Activated CD4-positive, CD25-positive, alpha-beta regulatory T cell treated with anti-CD3 and anti-CD28 coated beads, Interleukin-2, amount 50 U/mL, for 72 hours (primary cell): ENCODE measurements around the gene SLC66A1.

Experiments used
- DNase-seq: peaks from one replicate; pipeline ENCODE4 v3.0.0; 2021

The SLC66A1 gene

DNA sequence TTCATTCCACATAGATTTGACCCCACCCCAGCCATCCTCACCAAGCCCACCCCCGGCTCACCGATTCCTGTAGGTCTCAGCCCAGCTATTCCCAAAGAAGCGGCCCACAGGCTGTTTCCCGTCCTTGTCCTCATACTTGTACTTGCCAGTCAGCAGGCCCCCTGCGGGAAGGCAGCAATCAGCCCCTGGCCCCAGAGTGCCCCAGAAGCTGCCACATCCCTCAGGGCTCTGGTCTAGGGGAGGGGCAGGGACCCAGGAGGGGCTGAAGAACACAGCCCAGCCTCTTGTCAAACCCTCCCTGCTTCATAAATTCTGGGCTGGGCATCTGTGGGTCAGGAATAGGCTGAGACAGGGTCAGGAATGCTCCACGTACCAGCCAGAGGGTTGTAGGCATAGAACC, 5.2 kb upstream of the SLC66A1 start:
- DNase-seq, result no peak

GRCh38 chr1:19307794-19308508, 4.2 kb upstream of the SLC66A1 start:
- no peak for DNase-seq

DNA sequence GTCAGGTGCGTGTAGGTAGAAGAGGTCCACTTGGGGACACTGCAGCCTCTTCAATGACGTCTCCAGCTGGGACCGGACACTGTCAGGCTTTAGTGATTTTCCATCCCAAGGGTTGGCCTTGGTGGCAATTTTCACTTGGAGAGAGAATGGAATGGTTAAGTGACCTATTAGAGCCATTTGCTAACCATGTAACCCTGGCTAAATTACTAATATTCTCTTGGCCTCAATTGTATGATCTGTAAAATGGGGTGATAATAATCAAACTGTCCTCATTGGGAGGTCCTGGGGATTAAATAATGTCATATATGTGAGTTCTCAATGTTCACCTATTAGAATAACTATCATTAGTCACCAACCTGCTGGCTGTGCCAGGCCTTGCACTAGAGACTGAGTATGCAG, 3.6 kb upstream of the SLC66A1 start:
- DNase-seq, result no peak

DNA sequence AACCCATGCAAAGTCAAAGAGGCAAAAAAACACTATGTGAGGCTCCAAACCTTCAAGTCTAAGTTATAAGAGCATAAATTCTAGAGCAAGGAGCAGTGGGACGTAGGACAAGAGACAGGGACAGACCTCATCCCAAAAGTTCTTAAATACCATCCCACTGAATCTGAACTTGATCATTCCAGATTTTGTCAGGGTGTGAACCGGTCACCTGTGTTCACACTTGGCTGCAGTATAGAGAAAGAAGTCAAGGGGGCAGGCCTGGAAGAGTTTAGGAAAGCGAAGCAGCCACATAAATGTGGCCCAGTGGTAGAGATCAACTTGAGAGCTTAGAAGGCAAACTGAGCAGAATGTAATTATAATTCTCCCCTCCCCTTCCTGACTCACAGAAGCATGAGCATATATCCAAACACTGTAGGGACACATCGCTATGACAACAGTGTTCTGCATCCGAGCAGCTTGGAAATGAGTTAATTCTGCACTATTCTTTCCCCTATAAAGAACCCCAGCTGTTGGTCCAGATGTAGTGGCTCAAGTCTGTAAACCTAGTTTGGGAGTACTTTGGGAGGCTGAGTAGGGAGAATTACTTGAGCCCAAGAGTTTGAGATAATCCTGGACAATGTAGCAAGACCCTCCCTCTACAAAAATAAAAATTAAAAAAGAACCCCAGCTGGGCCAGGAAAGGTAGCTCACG, 2.9 kb upstream of the SLC66A1 start:
- DNase-seq, result no peak

GRCh38 chr1:19310061-19310460, 2.1 kb upstream of the SLC66A1 start:
- no peak for DNase-seq

DNA sequence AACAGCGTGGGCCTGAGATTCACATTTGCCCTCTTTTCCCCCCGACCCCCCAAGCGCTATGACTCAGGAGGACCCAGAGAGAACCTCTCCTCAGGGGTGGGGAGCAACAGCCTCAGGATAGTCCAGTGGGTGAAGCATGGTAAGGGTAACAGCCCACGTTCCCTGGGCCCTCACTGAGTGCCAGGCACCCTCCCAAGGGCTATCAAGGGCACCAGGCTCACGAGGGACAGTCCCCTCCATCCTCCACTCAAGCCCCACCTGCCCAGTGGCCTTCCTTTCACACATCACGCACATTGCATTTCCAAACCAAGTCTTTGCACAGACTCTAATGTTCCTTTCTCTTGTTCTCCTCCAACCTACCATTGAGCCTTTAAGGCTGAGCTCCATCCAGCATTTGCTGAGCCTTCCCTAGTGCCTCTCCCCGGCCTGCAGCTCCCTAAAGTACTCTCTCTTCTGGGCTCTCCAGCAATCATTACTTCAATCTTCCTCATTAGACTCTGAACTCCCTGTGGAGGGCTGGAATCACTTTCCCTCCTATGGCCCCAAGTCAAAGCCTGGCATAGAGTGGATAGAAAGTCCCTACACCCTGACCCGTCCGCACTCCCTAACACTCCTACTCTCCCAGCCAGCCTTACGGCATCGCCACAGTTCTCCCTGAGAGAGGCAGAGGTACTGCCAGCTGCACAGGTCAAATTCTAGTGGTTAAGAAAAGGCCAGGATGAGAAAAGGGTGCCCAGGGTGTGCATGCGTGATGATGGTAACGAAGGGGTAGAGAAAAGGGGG, 1.2 kb upstream of the SLC66A1 start:
- DNase-seq, result no peak

DNA sequence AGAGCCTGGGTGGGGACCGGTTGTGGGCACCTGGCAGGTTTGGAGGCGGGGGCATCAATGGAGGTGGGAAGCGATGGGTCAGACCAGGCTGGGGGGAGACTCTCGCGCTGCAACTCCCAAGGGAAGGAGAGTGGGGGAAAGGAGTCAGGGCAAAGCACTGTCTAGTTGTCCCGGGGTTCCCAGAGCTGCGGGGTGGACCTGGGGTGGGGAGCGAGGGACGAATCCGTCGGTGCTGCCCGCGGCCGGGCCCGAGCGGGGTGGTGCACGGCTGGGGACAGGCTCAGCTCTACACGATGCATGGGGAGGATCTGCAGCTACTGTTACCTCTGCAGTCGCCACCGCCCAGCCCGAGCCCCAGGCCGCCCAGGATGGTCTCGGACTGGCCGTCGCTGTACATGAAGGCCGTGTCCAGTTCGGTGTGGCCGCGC, 609 bp upstream of the SLC66A1 start:
- no peak for DNase-seq

DNA sequence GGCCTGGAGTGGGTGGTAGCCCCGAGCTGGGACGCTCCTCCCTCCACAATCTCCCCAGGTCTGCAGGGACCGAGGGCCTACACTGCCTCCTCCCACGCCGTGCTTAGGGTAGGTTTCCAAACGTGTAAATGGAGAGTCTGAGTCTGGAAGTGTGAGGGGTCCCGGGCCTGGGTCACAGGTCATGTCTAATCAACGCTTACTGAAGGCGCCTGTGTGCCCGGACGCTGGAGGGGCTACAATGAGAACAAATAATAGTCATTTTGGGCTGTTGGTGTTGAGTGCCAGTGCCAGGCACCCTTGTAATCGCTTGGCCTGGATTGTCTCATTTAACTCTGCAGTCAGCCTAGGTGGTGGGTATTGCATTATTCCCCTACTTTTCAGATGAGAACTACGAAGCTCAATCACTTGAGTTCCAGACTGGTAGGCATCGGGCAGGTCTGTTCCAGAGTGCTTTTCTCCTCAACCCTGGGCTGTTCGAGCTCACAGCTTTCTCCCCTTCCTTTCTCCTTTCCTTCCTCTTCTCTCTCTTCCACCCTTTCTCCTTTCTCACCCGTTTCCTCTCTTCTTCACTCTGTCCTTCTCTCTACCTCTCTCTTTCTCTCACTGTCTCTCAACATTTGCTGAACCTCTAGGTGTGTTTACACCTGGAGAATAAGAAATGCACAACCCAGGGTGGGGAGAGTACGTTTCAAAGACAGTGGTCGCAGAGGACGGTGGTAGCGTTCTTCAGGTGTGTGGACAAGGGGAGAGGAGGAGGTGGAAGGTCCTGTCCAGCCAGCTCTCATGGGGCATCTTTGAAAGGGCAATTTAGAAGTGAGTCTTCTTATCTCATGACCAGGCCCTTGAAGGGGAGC, 883 bp downstream of the SLC66A1 start:
- DNase-seq, result no peak

DNA sequence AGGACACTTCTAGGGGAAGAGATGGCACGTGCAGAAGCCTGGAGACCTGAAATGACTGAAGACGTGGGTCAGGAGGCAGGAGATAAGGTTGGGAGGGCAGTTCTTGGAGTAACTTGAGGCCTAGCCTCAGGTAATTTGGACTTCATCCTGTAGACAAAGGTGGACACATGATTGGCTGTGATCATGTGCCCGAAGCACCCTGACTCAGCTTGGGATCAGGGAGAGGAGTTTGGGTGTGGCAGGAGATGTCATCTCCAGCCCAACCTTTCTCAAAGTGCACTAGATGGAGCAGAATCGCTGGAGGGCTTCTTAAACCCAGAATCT, 1.5 kb downstream of the SLC66A1 start:
- DNase-seq, result no peak

DNA sequence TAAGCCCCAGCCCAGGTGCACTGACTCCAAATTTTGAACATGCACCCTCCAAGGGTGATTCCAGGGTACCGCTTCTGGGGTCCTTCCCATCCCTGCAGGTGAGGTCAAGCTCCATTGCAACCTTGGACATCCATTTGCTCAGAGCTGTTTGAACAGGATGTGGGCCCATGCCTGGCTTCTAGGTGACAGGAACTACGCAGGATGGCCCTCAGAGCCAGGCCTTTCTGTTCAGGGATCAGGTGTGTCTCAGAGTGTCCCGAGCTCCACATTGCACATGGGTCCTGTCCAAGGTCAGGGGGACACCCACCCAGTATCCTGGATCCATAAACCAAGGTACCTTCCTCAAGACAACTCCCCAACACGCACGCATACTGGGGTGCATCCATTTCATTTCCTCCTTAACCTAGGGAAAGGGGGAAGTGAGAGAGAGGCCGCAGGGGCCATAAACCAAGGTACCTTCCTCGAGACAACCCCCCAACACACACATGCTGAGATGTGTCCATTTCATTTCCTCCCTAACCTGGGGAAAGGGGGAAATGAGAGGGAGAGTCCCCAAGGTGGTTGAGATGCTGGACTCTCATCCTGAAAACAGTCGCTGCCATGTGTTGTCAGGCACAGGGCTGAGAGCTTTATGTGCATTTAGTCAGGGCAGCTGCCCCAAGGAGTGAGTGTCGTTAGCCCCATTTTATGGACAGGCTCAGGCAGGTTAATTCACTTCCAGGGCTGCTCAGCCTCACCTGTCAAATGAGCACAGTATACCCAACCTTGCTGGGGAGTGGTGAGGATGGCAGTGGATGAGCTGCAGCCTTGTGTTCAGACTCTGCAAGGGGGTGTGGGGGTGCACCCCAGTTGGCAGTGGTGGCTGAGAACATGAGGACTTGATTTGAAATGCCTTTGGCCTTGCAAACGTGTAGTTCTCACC, 2.1 kb downstream of the SLC66A1 start:
- no peak for DNase-seq

GRCh38 chr1:19315378-19316198, 3.5 kb downstream of the SLC66A1 start:
- DNase-seq, result no peak

GRCh38 chr1:19317126-19317910, 5.2 kb downstream of the SLC66A1 start:
- DNase-seq, result no peak

DNA sequence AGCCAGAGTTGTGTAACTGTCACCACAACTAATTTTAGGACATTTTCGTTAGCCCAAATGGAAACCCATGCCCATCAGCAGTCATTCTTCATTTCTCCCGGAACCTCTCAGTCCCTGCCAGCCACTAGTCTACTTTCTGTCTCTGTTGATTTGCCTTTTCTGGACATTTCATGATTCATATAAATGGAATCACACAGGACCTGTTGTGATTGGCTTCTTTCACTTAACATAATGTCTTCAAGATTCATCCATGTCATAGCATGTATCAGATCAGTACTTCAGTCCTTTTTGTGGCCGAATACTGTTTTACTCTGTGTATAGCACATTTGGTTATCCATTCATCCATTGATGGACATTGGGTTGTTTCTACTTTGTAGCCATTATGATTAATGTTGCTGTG, 7.1 kb downstream of the SLC66A1 start:
- no peak for DNase-seq

DNA sequence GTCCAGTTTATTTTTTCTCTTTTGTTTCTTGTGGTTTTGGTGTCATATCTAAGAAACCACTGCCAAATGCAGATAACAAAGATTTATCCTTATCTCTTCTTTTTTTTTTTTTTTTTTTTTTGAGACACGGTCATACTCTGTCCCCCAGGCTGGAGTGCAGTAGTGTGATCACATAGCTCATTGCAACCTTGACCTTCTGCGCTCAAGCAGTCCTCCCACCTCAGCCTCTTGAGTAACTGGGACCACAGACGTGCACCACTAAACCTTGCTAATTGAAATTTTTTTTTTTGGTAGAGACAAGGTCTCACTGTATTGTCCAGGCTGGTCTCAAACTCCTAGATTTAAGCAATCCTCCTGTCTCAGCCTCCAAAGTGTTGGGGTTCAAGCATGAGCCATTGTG, 8.9 kb downstream of the SLC66A1 start:
- no peak for DNase-seq

DNA sequence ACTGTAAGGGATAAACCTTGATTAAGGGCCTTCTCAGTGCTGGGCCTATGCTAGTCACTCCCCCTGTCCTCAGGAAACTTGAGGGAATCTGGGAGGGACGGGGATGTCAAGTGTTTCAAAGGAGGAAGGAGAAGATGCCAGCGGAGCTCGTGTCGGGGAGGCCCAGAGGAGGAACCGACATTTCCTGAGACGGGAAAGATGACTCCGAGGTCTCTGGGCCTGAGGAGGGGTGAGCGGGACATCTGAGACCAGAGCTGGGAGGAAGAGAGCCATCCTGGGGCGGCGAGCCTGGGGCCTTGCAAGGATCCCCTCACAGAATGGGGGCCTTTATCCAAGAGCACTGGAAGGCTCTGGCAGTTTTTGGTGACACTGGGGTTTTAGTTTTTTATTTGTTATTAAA, 10.4 kb downstream of the SLC66A1 start:
- DNase-seq, result no peak

DNA sequence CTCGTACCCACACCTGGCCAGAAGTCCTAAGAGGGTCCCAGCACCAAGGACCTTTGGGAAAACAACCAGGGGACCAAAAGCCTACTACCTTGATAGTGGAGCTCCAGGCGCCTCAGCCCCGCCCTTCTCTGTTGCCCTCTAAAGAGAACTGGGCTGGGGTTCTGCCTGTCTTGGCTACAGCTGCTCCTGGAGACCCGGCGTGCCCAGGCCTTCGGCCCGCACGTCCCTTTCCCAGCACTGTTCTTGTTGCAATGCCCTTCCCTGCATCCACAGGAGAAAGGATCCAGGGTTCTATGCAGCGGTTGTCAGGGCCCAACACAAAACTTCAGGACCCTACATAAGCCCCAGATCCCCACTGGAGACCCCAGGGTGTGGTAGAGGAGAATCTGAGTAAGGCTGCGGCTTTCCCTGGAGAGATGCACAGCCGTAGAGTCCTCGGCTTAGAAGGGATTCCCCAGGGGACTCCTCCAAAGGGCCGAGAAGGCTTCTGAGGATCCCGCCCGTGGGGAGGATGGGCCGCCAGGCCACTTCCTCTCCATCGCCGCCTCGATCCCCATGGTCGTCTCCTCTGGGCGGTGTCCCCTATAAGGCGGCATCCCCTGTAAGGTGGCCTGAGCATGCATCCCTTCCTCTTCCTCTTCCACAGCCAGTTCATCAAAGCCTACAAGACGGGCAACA, 12.0 kb downstream of the SLC66A1 start:
- DNase-seq, result no peak

DNA sequence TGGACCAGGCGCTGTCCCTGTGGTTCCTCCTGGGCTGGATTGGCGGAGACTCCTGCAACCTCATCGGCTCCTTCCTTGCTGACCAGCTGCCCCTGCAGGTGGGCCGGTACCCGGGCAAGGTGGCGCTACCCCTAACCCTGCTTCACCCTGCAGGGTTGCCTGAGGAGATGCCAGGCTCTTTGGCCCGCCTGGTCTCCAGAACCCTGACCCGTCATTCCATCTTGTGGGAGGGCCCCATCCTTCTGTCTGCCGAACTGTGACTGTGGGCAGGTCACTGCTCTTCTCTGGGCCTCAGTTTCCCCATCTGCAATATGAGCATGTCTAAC, 12.5 kb downstream of the SLC66A1 start:
- DNase-seq, result no peak

GRCh38 chr1:19325368-19325957, 13.3 kb downstream of the SLC66A1 start:
- DNase-seq, result no peak

DNA sequence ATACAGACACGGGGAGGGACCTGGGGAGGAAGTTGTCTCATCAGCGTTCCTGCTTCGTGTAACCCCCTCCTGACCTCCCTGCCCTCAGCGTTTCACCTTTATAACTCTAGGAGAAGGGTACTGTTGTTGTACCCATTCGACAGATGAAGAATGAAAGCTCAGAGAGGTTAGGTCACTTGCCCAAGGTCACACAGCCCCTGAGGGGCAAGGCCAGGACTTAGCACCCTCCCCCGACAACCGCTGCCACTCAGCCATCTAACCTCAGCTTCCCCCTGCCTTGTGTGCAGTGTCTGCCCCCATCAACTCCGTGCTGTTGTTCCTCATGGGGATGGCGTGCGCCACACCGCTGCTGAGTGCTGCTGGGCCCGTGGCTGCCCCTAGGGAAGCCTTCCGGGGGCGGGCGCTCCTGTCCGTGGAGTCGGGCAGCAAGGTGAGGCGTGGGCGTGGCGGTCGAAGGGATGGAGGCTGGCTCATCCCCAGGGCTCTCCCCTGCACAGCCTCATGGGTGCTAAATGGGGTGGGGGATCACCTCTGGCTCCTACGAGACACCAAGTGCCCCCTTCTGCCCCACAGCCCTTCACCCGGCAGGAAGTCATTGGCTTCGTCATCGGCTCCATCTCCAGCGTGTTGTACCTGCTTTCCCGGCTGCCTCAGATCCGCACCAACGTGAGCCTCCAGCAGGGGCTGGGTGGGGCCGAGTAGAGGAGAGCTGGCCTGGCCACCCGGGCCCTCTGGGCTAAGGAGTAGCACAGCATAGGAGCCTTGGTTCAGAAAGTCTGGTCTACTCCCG, 14.0 kb downstream of the SLC66A1 start:
- no peak for DNase-seq
